ENCODE measurements around the gene SLC51B. TPM values are rescaled to one million over a fixed set of nuclear protein-coding genes. Genes with fewer than 3 reads are reported as not detected.

Gene SLC51B
- total and polyA plus RNA-seq, 2 of the 4 experiments (the other 2 are of a cell fraction): not detected

DNA sequence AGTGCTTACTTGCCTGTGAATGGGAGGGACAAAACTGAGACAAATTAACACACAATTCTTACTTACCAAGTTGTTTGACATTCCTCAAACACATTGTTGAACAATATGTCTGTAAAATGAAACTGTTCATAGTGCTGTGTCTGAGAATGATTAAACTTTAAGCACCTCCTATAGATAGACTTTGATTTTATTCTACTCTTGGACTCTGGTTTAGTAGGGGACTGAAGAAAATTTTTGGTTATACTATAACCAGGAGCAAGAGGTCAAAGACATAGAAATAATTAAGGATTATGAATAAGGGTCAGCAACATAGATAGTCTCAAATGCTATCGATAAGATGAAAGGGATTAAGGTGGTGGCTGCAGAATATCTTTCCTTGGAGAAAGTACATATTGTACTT, 7.9 kb upstream of the SLC51B start (continued):
- no peak for TF ChIP-seq CHD1 (IDR thresholded peaks at IDR 0.05; ENCODE audit: low read depth, low read length)
- TF ChIP-seq SMC3 (IDR thresholded peaks at IDR 0.05; ENCODE audit: low read depth, low read length): no peak
- no peak for TF ChIP-seq MAFK (IDR thresholded peaks at IDR 0.05; ENCODE audit: low read depth, low read length)

DNA sequence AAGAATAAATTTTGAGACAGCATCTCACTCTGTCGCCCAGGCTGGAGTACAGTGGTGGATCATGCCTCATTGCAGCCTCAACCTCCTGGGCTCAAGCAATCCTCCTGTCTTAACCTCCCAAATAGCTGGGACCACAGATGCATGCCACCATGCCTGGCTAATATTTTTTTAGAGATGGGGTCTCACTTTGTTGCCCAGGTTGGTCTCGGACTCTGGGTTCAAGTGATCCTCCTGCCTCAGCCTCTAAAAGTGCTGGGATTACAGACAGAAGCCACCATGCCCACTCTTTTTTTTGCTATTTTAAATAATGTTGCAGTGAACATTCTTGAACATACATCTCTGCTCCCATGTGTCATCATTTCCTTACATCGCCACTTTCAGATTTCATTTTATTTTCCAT, 6.8 kb upstream of the SLC51B start:
- CTCF ChIA-PET: interaction anchor here (0.6 kb wide), 1 partner anchor 103 kb away, joined by 6 read pairs; no protein-coding TSS in a partner anchor
- H3K23ac ChIP-seq (ENCODE audit: low read depth, low read length): no peak overlapping the region
- dilution Hi-C loops (cut with HindIII; ENCODE audit: low sequenced_read_pairs, unreplicated experiment) (no loop called here), in situ Hi-C loops (cut with MboI; ENCODE audit: low sequenced_read_pairs) (loop anchor here (10.0 kb wide), 2 partner anchors 46 to 236 kb away; no protein-coding TSS in a partner anchor), intact Hi-C loops (cut with micrococcal nuclease) (loop anchor here (10.0 kb wide), 1 partner anchor 236 kb away; no protein-coding TSS in a partner anchor)
- H3K9me1 ChIP-seq (ENCODE audit: insufficient read depth, low read length): peaks cover 7% of the 10 kb centered on the region; the same call in 1 of the 2 replicates
- H2AK9ac ChIP-seq (replicated peaks; ENCODE audit: low read depth, low read length, poor library complexity): no peak overlapping the region
- H3K4me3 ChIP-seq (ENCODE audit: insufficient read depth, low read depth, low read length): no peak overlapping the region
- H4K5ac ChIP-seq (ENCODE audit: low read depth, low read length): no peak overlapping the region
- ATAC-seq (ENCODE audit: low read depth) (no peak), DNase-seq (no peak)
- H3K79me1 ChIP-seq (ENCODE audit: low read depth in 1 of 2, low read length in 2 of 2): no peaks in the 10 kb centered on the region
- H2AFZ ChIP-seq (replicated peaks; ENCODE audit: low read length, poor library complexity): no peak overlapping the region
- H4K8ac ChIP-seq (ENCODE audit: low read depth in 2 of 2, low read length in 2 of 2): no peak overlapping the region
- no peak overlapping the region for H3K4me2 ChIP-seq (ENCODE audit: low read depth, low read length)
- TF ChIP-seq POLR2A (IDR thresholded peaks at IDR 0.05; ENCODE audit: low read depth, low read length): no peak
- TF ChIP-seq MXI1 (IDR thresholded peaks at IDR 0.05; ENCODE audit: borderline replicate concordance, low read depth, low read length): no peak
- no peak for TF ChIP-seq MAFK (IDR thresholded peaks at IDR 0.05; ENCODE audit: low read depth, low read length)
- TF ChIP-seq, protein P1, sequence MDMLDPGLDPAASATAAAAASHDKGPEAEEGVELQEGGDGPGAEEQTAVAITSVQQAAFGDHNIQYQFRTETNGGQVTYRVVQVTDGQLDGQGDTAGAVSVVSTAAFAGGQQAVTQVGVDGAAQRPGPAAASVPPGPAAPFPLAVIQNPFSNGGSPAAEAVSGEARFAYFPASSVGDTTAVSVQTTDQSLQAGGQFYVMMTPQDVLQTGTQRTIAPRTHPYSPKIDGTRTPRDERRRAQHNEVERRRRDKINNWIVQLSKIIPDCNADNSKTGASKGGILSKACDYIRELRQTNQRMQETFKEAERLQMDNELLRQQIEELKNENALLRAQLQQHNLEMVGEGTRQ (IDR thresholded peaks at IDR 0.05; ENCODE audit: low read depth, low read length): no peak
- TF ChIP-seq, protein P2, sequence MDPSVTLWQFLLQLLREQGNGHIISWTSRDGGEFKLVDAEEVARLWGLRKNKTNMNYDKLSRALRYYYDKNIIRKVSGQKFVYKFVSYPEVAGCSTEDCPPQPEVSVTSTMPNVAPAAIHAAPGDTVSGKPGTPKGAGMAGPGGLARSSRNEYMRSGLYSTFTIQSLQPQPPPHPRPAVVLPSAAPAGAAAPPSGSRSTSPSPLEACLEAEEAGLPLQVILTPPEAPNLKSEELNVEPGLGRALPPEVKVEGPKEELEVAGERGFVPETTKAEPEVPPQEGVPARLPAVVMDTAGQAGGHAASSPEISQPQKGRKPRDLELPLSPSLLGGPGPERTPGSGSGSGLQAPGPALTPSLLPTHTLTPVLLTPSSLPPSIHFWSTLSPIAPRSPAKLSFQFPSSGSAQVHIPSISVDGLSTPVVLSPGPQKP (IDR thresholded peaks at IDR 0.05; ENCODE audit: borderline replicate concordance, low read depth, low read length): no peak
- TF ChIP-seq, protein P3, sequence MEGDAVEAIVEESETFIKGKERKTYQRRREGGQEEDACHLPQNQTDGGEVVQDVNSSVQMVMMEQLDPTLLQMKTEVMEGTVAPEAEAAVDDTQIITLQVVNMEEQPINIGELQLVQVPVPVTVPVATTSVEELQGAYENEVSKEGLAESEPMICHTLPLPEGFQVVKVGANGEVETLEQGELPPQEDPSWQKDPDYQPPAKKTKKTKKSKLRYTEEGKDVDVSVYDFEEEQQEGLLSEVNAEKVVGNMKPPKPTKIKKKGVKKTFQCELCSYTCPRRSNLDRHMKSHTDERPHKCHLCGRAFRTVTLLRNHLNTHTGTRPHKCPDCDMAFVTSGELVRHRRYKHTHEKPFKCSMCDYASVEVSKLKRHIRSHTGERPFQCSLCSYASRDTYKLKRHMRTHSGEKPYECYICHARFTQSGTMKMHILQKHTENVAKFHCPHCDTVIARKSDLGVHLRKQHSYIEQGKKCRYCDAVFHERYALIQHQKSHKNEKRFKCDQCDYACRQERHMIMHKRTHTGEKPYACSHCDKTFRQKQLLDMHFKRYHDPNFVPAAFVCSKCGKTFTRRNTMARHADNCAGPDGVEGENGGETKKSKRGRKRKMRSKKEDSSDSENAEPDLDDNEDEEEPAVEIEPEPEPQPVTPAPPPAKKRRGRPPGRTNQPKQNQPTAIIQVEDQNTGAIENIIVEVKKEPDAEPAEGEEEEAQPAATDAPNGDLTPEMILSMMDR (conservative IDR thresholded peaks at IDR 0.05; ENCODE audit: low read depth, low read length): no peak
- no peak for TF ChIP-seq MAZ (IDR thresholded peaks at IDR 0.05; ENCODE audit: borderline replicate concordance, low read depth, low read length)
- TF ChIP-seq BHLHE40 (IDR thresholded peaks at IDR 0.05; ENCODE audit: low read depth, low read length): no peak
- TF ChIP-seq NFE2L2 (IDR thresholded peaks at IDR 0.05; ENCODE audit: low read depth, low read length): no peak
- TF ChIP-seq SMC3 (IDR thresholded peaks at IDR 0.05; ENCODE audit: low read depth, low read length): no peak
- no peak for TF ChIP-seq FOS (IDR thresholded peaks at IDR 0.05; ENCODE audit: low read depth, low read length)
- TF ChIP-seq RFX5 (IDR thresholded peaks at IDR 0.05; ENCODE audit: low read depth, low read length): no peak
- H3K9me3 ChIP-seq (ENCODE audit: control insufficient read depth, insufficient read depth, low read length): no peaks in the 10 kb centered on the region
- H2BK5ac ChIP-seq (ENCODE audit: low read depth, low read length, poor library complexity, severe bottlenecking): no peak overlapping the region
- no peak overlapping the region for H2BK15ac ChIP-seq (ENCODE audit: low read depth, low read length)
- no peak overlapping the region for H3K9ac ChIP-seq (ENCODE audit: low read depth, low read length)
- H3K27me3 ChIP-seq (ENCODE audit: control insufficient read depth, insufficient read depth, low read length): no peaks in the 10 kb centered on the region
- no peak overlapping the region for H2BK120ac ChIP-seq (ENCODE audit: low read depth, low read length)
- H3K14ac ChIP-seq (replicated peaks; ENCODE audit: low read depth, low read length): no peak overlapping the region
- H2BK20ac ChIP-seq (ENCODE audit: low read depth, low read length): no peak overlapping the region
- H3K4me1 ChIP-seq (ENCODE audit: control insufficient read depth, insufficient read depth, low read length): peaks cover 7% of the 10 kb centered on the region; the same call in 1 of the 2 replicates
- H3K56ac ChIP-seq (ENCODE audit: extremely low read depth, insufficient read depth, low read length): no peak overlapping the region
- no peaks in the 10 kb centered on the region for H4K20me1 ChIP-seq (ENCODE audit: insufficient read depth, low read length)
- H4K91ac ChIP-seq (ENCODE audit: insufficient read depth, low read depth, low read length): no peak overlapping the region
- WGBS, 2 experiments (ENCODE audit: extremely low coverage in 2 of 2, insufficient read length in 1 of 2): no CpG with 5 or more reads among the region's 3 CpGs
- H3K4ac ChIP-seq (ENCODE audit: low read depth, low read length): no peak overlapping the region
- no peak overlapping the region for H3K27ac ChIP-seq (ENCODE audit: insufficient read depth, low read length)
- H2AK5ac ChIP-seq (ENCODE audit: low read depth, low read length): no peak overlapping the region
- H3K18ac ChIP-seq (ENCODE audit: low read depth, low read length): no peak overlapping the region
- H3K36me3 ChIP-seq (ENCODE audit: control insufficient read depth, insufficient read depth, low read length): no peaks in the 10 kb centered on the region
- BruUV-seq (replicated peaks): no TSS peak
- POLR2A ChIA-PET (ENCODE audit: unreplicated experiment): no interaction called here

Measured in IMR-90 (cell line).